SK-N-SH (cell line): Measurements from ENCODE around the gene RIC8B. TPM values are rescaled to one million over a fixed set of nuclear protein-coding genes. Genes with fewer than 3 reads are reported as not detected.

ENCODE experiments used
- CTCF ChIA-PET: fragments of 300-600, 350-600 bp; formaldehyde crosslinking; extraction: SDS; loops from one replicate; lab custom pipeline; 2021; lab: Yijun Ruan, JAX
- POLR2A ChIA-PET: fragments of 350-600 bp; sonication (Branson Sonifier 250); formaldehyde crosslinking; extraction: SDS; loops from one replicate; lab custom pipeline; 2020; ENCODE audit warnings: antibody characterized with exemption, inconsistent platforms; lab: Yijun Ruan, JAX
- DNase-seq: peaks from one replicate; pipeline ENCODE4 v3.0.0; 2012
- H2AFZ ChIP-seq: fragments of 200-600 bp; sonication (generic); 2 replicates; pipeline ENCODE4 v1.8.1; 2016; ENCODE audit warnings: antibody characterized with exemption, mild to moderate bottlenecking, low read depth
- H3F3A ChIP-seq: fragments of 200-600 bp; sonication (generic); replicated peaks from 2 replicates; pipeline ENCODE3; 2016; ENCODE audit warnings: antibody characterized with exemption, mild to moderate bottlenecking; ENCODE audit not compliant: insufficient read depth
- H3K27ac ChIP-seq, 2 experiments: fragments of 200-500 bp in 1 of 2; fragments of 200-600 bp in 1 of 2; sonication (Bioruptor generic) in 1 of 2; sonication (generic), shearing (Covaris generic) in 1 of 2; 2 replicates each; pipeline versions ENCODE4 v1.5.1 to v1.6.1; 2014 to 2016; ENCODE audit warnings: low read depth in 2 of 2, inconsistent platforms in 1 of 2, low read length in 1 of 2, mild to moderate bottlenecking in 1 of 2, mixed read lengths in 1 of 2
- H3K27me3 ChIP-seq: fragments of 200-600 bp; sonication (generic), shearing (Covaris generic); 2 replicates; pipeline ENCODE4 v1.6.1; 2016; ENCODE audit warnings: mixed run types; ENCODE audit not compliant: insufficient read depth
- H3K36me3 ChIP-seq, 2 experiments: fragments of 200-500 bp in 1 of 2; fragments of 200-600 bp in 1 of 2; sonication (Bioruptor generic) in 1 of 2; sonication (generic) in 1 of 2; replicated peaks in 1 of 2; 2 replicates each; pipeline versions ENCODE3 to v1.5.1; 2014 to 2016; ENCODE audit warnings: low read length in 1 of 2, mild to moderate bottlenecking in 1 of 2; ENCODE audit not compliant: insufficient read depth in 2 of 2, control insufficient read depth in 1 of 2
- H3K4me1 ChIP-seq, 2 experiments: fragments of 200-500 bp in 1 of 2; fragments of 200-600 bp in 1 of 2; sonication (Bioruptor generic) in 1 of 2; sonication (generic), shearing (Covaris generic) in 1 of 2; 2 replicates each; pipeline versions ENCODE4 v1.5.1 to v1.6.1; 2014 to 2016; ENCODE audit warnings: low read depth in 1 of 2, low read length in 1 of 2, mixed run types in 1 of 2; ENCODE audit not compliant: insufficient read depth in 2 of 2, control insufficient read depth in 1 of 2
- H3K4me2 ChIP-seq: fragments of 200-600 bp; sonication (generic), shearing (Covaris generic); 2 replicates; pipeline ENCODE4 v1.6.1; 2017; ENCODE audit warnings: mixed run types
- H3K4me3 ChIP-seq, 2 experiments: fragments of 200-500 bp in 1 of 2; fragments of 200-600 bp in 1 of 2; sonication (Bioruptor generic) in 1 of 2; sonication (generic), shearing (Covaris generic) in 1 of 2; 2 replicates each; pipeline versions ENCODE4 v1.5.1 to v1.8.1; 2014 to 2016; ENCODE audit warnings: low read depth in 2 of 2, inconsistent platforms in 1 of 2, low read length in 1 of 2, mild to moderate bottlenecking in 1 of 2, mixed read lengths in 1 of 2, moderate library complexity in 1 of 2
- H3K79me2 ChIP-seq: fragments of 200-600 bp; sonication (generic); 2 replicates; pipeline ENCODE4 v1.8.1; 2017; ENCODE audit warnings: mild to moderate bottlenecking; ENCODE audit not compliant: insufficient read depth
- H3K9ac ChIP-seq: fragments of 200-600 bp; sonication (generic); 2 replicates; pipeline ENCODE4 v1.6.1; 2017; ENCODE audit warnings: mixed run types
- H3K9me2 ChIP-seq: fragments of 200-600 bp; sonication (generic); 2 replicates; pipeline ENCODE4 v1.6.1; 2017; ENCODE audit warnings: mixed run types
- H3K9me3 ChIP-seq: fragments of 200-600 bp; sonication (generic); 2 replicates; pipeline ENCODE4 v1.6.1; 2017; ENCODE audit warnings: mixed run types, mild to moderate bottlenecking, moderate library complexity
- H4K20me1 ChIP-seq: fragments of 200-600 bp; sonication (generic); 2 replicates; pipeline ENCODE4 v1.6.1; 2017; ENCODE audit warnings: mild to moderate bottlenecking, mixed run types; ENCODE audit not compliant: insufficient read depth
- CTCF ChIP-seq: fragments of 200-600 bp; sonication (generic); IDR thresholded peaks from 2 replicates; pipeline ENCODE4 v1.6.1; 2017; ENCODE audit warnings: antibody characterized with exemption, mild to moderate bottlenecking, moderate library complexity
- EP300 ChIP-seq, 2 experiments: IDR thresholded peaks; 2 replicates each; pipeline versions ENCODE4 v1.4.0 to v1.6.1; 2012; ENCODE audit warnings: borderline replicate concordance in 1 of 2, low read depth in 1 of 2, low read length in 1 of 2
- EZH2phosphoT487 ChIP-seq: fragments of 200-600 bp; sonication (generic); IDR thresholded peaks from 2 replicates; pipeline ENCODE4 v1.6.1; 2017; ENCODE audit warnings: low read depth, mixed run types, mild to moderate bottlenecking, antibody characterized with exemption, moderate library complexity, borderline replicate concordance
- FOSL2 ChIP-seq: IDR thresholded peaks from 2 replicates; pipeline ENCODE4 v1.4.0; 2012; ENCODE audit warnings: low read depth, mild to moderate bottlenecking, moderate library complexity, borderline replicate concordance
- FOXM1 ChIP-seq: IDR thresholded peaks from 2 replicates; pipeline ENCODE4 v1.4.0; 2012; ENCODE audit warnings: low read depth, mild to moderate bottlenecking
- JUND ChIP-seq: IDR thresholded peaks from 2 replicates; pipeline ENCODE4 v1.4.0; 2012
- NFIC ChIP-seq: IDR thresholded peaks from 2 replicates; pipeline ENCODE4 v1.4.0; 2012; ENCODE audit warnings: borderline replicate concordance
- RXRA ChIP-seq: IDR thresholded peaks from 2 replicates; pipeline ENCODE4 v1.4.0; 2012; ENCODE audit warnings: low read depth, mild to moderate bottlenecking, borderline replicate concordance
- TAF1 ChIP-seq: IDR thresholded peaks from 2 replicates; pipeline ENCODE4 v1.6.1; 2012; ENCODE audit warnings: low read depth, mild to moderate bottlenecking, low read length, moderate library complexity, borderline replicate concordance
- TEAD4 ChIP-seq: IDR thresholded peaks from 2 replicates; pipeline ENCODE4 v1.4.0; 2012; ENCODE audit warnings: mild to moderate bottlenecking, borderline replicate concordance; ENCODE audit not compliant: insufficient read depth
- WGBS: methylation state at CpG from one replicate; pipeline ENCODE4 v1.1.6; 2017; ENCODE audit warnings: low lambda C conversion rate; 5-methylcytosine and 5-hydroxymethylcytosine counted together
- polyA plus RNA-seq, 3 experiments: library from polyadenylated mRNA; depleted of rRNA; stranded (reverse); fragments of >200 nt; gene quantifications; 2 replicates each; pipeline ENCODE4 v1.2.3, GENCODE V29; 2012

The RIC8B gene
- polyA plus RNA-seq, 1 of the 3 experiments (the other 2 are of a cell fraction): 6.2 TPM

GRCh38 chr12:106855221-106855758 is 80.8 kb downstream of the RIC8B start:
- DNase-seq: no peak
- TF ChIP-seq TEAD4 (no peak), RXRA (no peak), EZH2phosphoT487 (no peak), CTCF (no peak), NFIC (no peak), TAF1 (no peak)
- no peaks in the 10 kb centered on the region for H3K27me3 ChIP-seq
- H3K4me3 ChIP-seq: no peak overlapping the region
- no peak overlapping the region for H3K4me2 ChIP-seq
- H2AFZ ChIP-seq: no peak overlapping the region
- ChIA-PET CTCF (interaction anchor here (0.6 to 1.0 kb wide), 2 partner anchors 14 to 64 kb away, joined by 3 to 7 read pairs; no protein-coding TSS in a partner anchor), POLR2A (no interaction called here)
- H3F3A ChIP-seq: no peaks in the 10 kb centered on the region
- no peaks in the 10 kb centered on the region for H3K79me2 ChIP-seq
- H3K9me2 ChIP-seq: no peaks in the 10 kb centered on the region
- peaks cover 27 to 45% of the 10 kb centered on the region in 2 experiments for H3K36me3 ChIP-seq
- H3K27ac ChIP-seq: no peak overlapping the region
- H3K4me1 ChIP-seq: no peaks in the 10 kb centered on the region
- WGBS: 98% methylated on average over 2 of the region's 2 CpGs
- no peaks in the 10 kb centered on the region for H4K20me1 ChIP-seq
- no peaks in the 10 kb centered on the region for H3K9me3 ChIP-seq
- H3K9ac ChIP-seq: no peak overlapping the region

GRCh38 chr12:106861984-106862916 is 87.8 kb downstream of the RIC8B start:
- Histone ChIP-seq H3K9ac (no peak overlapping the region), H4K20me1 (no peaks in the 10 kb centered on the region), H3K9me3 (no peaks in the 10 kb centered on the region), H3K27me3 (no peaks in the 10 kb centered on the region), H3K36me3 (peaks cover 6 to 26% of the 10 kb centered on the region in 2 experiments), H3K9me2 (no peaks in the 10 kb centered on the region), H2AFZ (no peak overlapping the region), H3K4me3 (no peak overlapping the region), H3K27ac (peak overlapping the region in 1 of 2 experiments; percentile 64; a peak in 2 of 4 replicates), H3F3A (no peaks in the 10 kb centered on the region), H3K4me2 (peak overlapping the region; percentile 4; the same call in 1 of the 2 replicates), H3K79me2 (peaks cover 14% of the 10 kb centered on the region; the same call in 1 of the 2 replicates), H3K4me1 (peaks cover 3 to 8% of the 10 kb centered on the region in 2 experiments; a peak in 2 of 4 replicates)
- CTCF ChIA-PET: no interaction called here
- 83% methylated on average over 3 of the region's 3 CpGs for WGBS
- POLR2A ChIA-PET: no interaction called here
- peak; percentile 31; the same call in 1 of the 2 replicates for TF ChIP-seq FOSL2
- 0 out of 4 replicates have a peak, but pooled peaks of 1 of the 2 experiments have one; percentile 16 for TF ChIP-seq EP300 (IDR thresholded peaks at IDR 0.05; ENCODE audit: borderline replicate concordance in 1 of 2, low read depth in 1 of 2, low read length in 1 of 2)
- peak; percentile 36; the same call in 1 of the 2 replicates for TF ChIP-seq JUND
- no peak for TF ChIP-seq FOXM1
- DNase-seq: no peak
